Measurements from ENCODE around the gene PRKCB.

Gene PRKCB

GRCh38 chr16:23795378-23795777 is 40.4 kb upstream of the PRKCB start:
- no peak overlapping the region for H3K4me2 ChIP-seq (ENCODE audit: low read length)
- no peaks in the 10 kb centered on the region for H3K9me3 ChIP-seq (ENCODE audit: control insufficient read depth, insufficient read depth, low read length)
- H4K20me1 ChIP-seq (ENCODE audit: control insufficient read depth, insufficient read depth, low read depth, low read length) = no peaks in the 10 kb centered on the region
- H3K4me3 ChIP-seq (ENCODE audit: low read length) = no peak overlapping the region
- no peaks in the 10 kb centered on the region for H3K79me2 ChIP-seq (ENCODE audit: control insufficient read depth, low read length)
- no peak overlapping the region for H3K27ac ChIP-seq (ENCODE audit: low read depth, low read length)
- peaks cover 3% of the 10 kb centered on the region; the same call in 1 of the 2 replicates for H3K27me3 ChIP-seq (ENCODE audit: control insufficient read depth, low read length)
- H3K4me1 ChIP-seq (ENCODE audit: control insufficient read depth, low read length) = no peaks in the 10 kb centered on the region
- no peak for TF ChIP-seq EZH2phosphoT487 (IDR thresholded peaks at IDR 0.05; ENCODE audit: borderline replicate concordance, low read length)
- TF ChIP-seq, protein P1, sequence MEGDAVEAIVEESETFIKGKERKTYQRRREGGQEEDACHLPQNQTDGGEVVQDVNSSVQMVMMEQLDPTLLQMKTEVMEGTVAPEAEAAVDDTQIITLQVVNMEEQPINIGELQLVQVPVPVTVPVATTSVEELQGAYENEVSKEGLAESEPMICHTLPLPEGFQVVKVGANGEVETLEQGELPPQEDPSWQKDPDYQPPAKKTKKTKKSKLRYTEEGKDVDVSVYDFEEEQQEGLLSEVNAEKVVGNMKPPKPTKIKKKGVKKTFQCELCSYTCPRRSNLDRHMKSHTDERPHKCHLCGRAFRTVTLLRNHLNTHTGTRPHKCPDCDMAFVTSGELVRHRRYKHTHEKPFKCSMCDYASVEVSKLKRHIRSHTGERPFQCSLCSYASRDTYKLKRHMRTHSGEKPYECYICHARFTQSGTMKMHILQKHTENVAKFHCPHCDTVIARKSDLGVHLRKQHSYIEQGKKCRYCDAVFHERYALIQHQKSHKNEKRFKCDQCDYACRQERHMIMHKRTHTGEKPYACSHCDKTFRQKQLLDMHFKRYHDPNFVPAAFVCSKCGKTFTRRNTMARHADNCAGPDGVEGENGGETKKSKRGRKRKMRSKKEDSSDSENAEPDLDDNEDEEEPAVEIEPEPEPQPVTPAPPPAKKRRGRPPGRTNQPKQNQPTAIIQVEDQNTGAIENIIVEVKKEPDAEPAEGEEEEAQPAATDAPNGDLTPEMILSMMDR (IDR thresholded peaks at IDR 0.05; ENCODE audit: low read depth, low read length, poor library complexity, severe bottlenecking) = no peak
- no peaks in the 10 kb centered on the region for H3K36me3 ChIP-seq (ENCODE audit: control insufficient read depth, low read length)
- H3F3A ChIP-seq (ENCODE audit: control insufficient read depth, insufficient read depth) = no peaks in the 10 kb centered on the region
- no peaks in the 10 kb centered on the region for H3K9me2 ChIP-seq (replicated peaks; ENCODE audit: control insufficient read depth, low read length)

- H3K27me3 ChIP-seq (ENCODE audit: control insufficient read depth, low read length) = peaks cover 3% of the 10 kb centered on the region; the same call in 1 of the 2 replicates
- H3F3A ChIP-seq (ENCODE audit: control insufficient read depth, insufficient read depth) = no peaks in the 10 kb centered on the region
These were observed 38.8 kb upstream of the PRKCB start for GRCh38 chr16:23796941-23797340.

DNA sequence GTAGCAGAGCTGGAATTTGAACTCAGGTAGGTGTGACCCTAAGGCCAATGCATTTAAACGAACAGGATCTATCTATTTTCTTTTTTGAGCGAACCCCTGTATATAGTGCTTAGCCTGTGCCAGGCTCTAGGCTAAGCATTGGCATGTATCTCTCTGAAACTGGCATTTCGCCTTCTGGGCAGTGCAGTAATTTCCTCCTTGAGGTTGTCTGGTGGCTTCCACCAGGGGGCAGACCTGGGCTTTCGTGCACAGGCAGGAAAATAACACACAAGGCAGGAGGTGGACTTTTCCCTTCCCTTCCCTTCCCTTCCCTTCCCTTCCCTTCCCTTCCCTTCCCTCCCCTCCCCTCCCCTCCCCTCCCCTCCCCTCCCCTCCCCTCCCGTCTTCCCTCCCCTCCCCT is 34.4 kb upstream of the PRKCB start:
- no peak overlapping the region for H3K27ac ChIP-seq (ENCODE audit: low read depth, low read length)
- no peaks in the 10 kb centered on the region for H4K20me1 ChIP-seq (ENCODE audit: control insufficient read depth, insufficient read depth, low read depth, low read length)
- peaks cover 7% of the 10 kb centered on the region; the same call in 1 of the 2 replicates for H3K4me1 ChIP-seq (ENCODE audit: control insufficient read depth, low read length)
- no peaks in the 10 kb centered on the region for H3K9me2 ChIP-seq (replicated peaks; ENCODE audit: control insufficient read depth, low read length)
- TF ChIP-seq, protein P1 (IDR thresholded peaks at IDR 0.05; ENCODE audit: low read depth, low read length, poor library complexity, severe bottlenecking) = peak; percentile 68
- no peak for TF ChIP-seq EZH2phosphoT487 (IDR thresholded peaks at IDR 0.05; ENCODE audit: borderline replicate concordance, low read length)
- no peaks in the 10 kb centered on the region for H3F3A ChIP-seq (ENCODE audit: control insufficient read depth, insufficient read depth)
- H3K27me3 ChIP-seq (ENCODE audit: control insufficient read depth, low read length) = peaks cover 10% of the 10 kb centered on the region
- H3K4me3 ChIP-seq (ENCODE audit: low read length) = no peak overlapping the region
- H3K4me2 ChIP-seq (ENCODE audit: low read length) = no peak overlapping the region
- H3K9me3 ChIP-seq (ENCODE audit: control insufficient read depth, insufficient read depth, low read length) = no peaks in the 10 kb centered on the region
- no peaks in the 10 kb centered on the region for H3K79me2 ChIP-seq (ENCODE audit: control insufficient read depth, low read length)
- no peaks in the 10 kb centered on the region for H3K36me3 ChIP-seq (ENCODE audit: control insufficient read depth, low read length)

More at GRCh38 chr16:23796941-23797340, 38.8 kb upstream of the PRKCB start:
- Histone ChIP-seq H3K27ac (ENCODE audit: low read depth, low read length) (no peak overlapping the region), H3K4me2 (ENCODE audit: low read length) (no peak overlapping the region), H3K79me2 (ENCODE audit: control insufficient read depth, low read length) (no peaks in the 10 kb centered on the region), H3K9me3 (ENCODE audit: control insufficient read depth, insufficient read depth, low read length) (no peaks in the 10 kb centered on the region), H3K4me3 (ENCODE audit: low read length) (no peak overlapping the region), H3K9me2 (replicated peaks; ENCODE audit: control insufficient read depth, low read length) (no peaks in the 10 kb centered on the region), H3K36me3 (ENCODE audit: control insufficient read depth, low read length) (no peaks in the 10 kb centered on the region), H3K4me1 (ENCODE audit: control insufficient read depth, low read length) (no peaks in the 10 kb centered on the region), H4K20me1 (ENCODE audit: control insufficient read depth, insufficient read depth, low read depth, low read length) (no peaks in the 10 kb centered on the region)
- TF ChIP-seq EZH2phosphoT487 (IDR thresholded peaks at IDR 0.05; ENCODE audit: borderline replicate concordance, low read length) = no peak
- TF ChIP-seq, protein P1 (IDR thresholded peaks at IDR 0.05; ENCODE audit: low read depth, low read length, poor library complexity, severe bottlenecking) = no peak
